A549 treated with AZD2906 at 1 μM for 4 hours (cell line): ENCODE measurements around the gene PNKP. TPM values are rescaled to one million over a fixed set of nuclear protein-coding genes. Genes with fewer than 3 reads are reported as not detected.

Source experiments
- total RNA-seq: library from RNA; stranded (reverse); fragments of 200-300 nt; extraction: Qiagen RNA extraction; gene quantifications from 5 replicates; pipeline ENCODE4 v1.2.3, GENCODE V29; 2022

Gene PNKP
- 34.8 to 51.2 TPM (median 47.0 TPM) in 5 replicates for total RNA-seq

GRCh38 chr19:49866933-49867782 lies at the start of gene PNKP:
PNKP (minus strand) TSS chr19:49867576; CDS start chr19:49867204, 372 bp downstream.

GRCh38 chr19:49896863-49897621 lies 29.7 kb upstream of the PNKP start, which contains the start of gene IL4I1:
IL4I1 (minus strand) TSS chr19:49896887; CDS start chr19:49896160, 727 bp downstream.

GRCh38 chr19:49877020-49877878 lies 9.9 kb upstream of the PNKP start, which contains the start of the genes AKT1S1 and TBC1D17:
AKT1S1 (minus strand) TSS chr19:49877355; CDS start chr19:49873295, 4,060 bp downstream.
TBC1D17 (plus strand) TSS chr19:49877702; CDS start chr19:49877724, 22 bp downstream.

DNA sequence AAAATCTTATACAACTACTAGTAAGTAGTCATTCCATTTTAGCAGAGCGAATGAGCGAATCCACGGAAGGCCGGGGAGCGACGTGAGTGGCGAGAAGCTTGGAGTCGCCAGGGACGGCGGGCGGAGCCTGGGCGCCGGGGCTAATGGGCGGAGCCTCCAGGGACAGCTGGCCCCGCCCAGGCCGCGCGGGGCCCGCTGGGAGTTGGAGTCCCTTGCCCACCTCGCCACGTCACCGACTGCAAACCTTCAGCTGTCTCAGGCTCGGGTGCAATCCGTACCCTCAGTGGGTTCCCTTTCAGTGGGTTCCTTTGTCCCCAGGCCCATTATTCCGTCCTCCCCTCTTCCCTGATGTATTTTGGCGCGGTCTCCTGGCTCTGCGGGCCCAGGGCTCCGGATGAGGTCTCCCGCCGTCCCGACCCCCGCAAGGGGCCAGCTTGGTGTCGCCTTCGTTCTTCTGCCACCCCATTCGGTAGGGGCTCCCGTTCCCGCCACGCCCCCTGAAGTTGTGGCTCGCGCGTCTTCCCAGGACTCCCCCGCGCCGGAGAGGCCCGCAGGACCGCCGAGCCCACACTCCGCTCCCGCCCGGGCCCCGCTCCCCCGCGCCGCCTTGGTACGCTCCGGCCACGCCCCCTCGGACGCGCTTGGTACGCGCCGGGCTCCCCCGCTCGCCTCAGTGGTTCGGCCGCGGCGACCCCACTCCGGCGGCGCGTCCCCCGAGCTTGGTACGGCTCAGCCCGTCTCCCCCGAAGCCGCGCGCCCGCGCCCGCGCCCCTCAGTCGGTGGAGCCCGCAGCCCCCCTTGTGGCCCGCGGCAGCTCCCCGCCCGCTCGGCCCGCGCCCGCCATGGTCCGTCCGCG lies 16.7 kb downstream of the PNKP start, which contains the start of gene PTOV1:
TSS of gene PTOV1 (plus strand) at position 673 of the 856 bp plus-strand sequence.

GRCh38 chr19:49817964-49818648 lies 49.3 kb downstream of the PNKP start, which contains the start of gene MED25:
MED25 (plus strand) TSS chr19:49818289; CDS start chr19:49818342, 53 bp downstream.

DNA sequence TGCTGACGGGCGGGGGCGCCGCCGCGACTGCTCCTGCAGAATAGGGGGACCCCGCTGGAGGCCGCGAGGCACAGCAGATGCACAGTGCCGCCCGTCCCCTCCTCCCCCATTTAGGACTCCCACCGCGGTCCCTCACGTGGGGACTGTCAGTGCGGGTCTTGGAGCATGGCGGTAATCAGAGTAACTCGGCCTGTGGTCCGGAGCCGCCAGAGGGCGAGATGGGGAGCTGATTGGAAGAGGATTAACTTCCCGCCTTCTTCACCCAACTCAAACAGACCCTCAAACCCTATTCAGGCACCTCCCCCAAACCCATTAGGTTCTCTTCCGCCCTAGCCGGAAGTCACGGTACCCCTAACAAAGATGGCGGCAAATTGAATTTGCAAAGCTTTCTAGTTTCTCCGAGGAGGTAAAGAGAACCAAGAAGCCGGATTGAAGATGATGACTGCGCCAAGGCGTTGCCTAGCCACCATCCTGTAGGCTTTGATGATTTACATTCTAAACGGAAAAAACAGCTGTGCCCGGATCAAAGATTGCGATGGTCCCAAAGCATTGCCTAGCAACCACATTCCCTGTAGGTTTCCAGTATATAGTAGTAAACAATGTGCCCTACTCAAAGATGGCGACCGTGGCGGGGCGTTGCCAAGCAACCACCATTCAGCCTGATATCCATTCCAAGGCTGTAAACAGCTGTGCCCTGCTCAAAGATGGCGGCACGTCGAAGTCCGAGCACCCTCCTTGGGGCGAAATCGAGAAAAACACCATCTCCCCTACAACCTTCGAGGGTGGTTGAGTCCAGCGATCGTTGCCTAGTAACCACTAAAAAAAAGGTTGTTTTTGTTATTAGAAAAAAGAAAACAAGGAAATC lies 54.1 kb downstream of the PNKP start, which contains the start of gene FUZ:
TSS of gene FUZ (minus strand) at position 296 of the 865 bp plus-strand sequence. CDS start at position 110, 186 bp downstream.

Other genes with a start within 250 kb of the PNKP start
- 105 to 173 TPM (median 169 TPM) in 5 replicates for gene RRAS, start 227.4 kb downstream of the PNKP start, total RNA-seq
- gene SCAF1, start 225.4 kb downstream of the PNKP start, total RNA-seq, result 50.8 to 69.8 TPM (median 67.0 TPM) in 5 replicates
- 83.6 to 102 TPM (median 97.5 TPM) in 5 replicates for gene IRF3, start 201.7 kb downstream of the PNKP start, total RNA-seq
- gene BCL2L12, start 201.6 kb downstream of the PNKP start, total RNA-seq, result 57.1 to 73.6 TPM (median 72.4 TPM) in 5 replicates
- 403 to 431 TPM (median 410 TPM) in 5 replicates for gene PRMT1, start 190.3 kb downstream of the PNKP start, total RNA-seq
- gene ADM5, start 178.0 kb downstream of the PNKP start, total RNA-seq, result 2.9 to 5.7 TPM (median 5.0 TPM) in 5 replicates
- gene CPT1C, start 176.5 kb downstream of the PNKP start, total RNA-seq, result 9.8 to 15.7 TPM (median 12.9 TPM) in 5 replicates
- gene TSKS, start 104.3 kb downstream of the PNKP start, total RNA-seq, result not detected in 5 replicates
- gene AP2A1, start 100.6 kb downstream of the PNKP start, total RNA-seq, result 45.0 to 59.7 TPM (median 55.3 TPM) in 5 replicates
- 14.8 to 15.7 TPM (median 15.3 TPM) in 5 replicates for gene FUZ, start 54.3 kb downstream of the PNKP start, total RNA-seq
- gene MED25, start 49.3 kb downstream of the PNKP start, total RNA-seq, result 50.2 to 70.6 TPM (median 70.4 TPM) in 5 replicates
- gene PTOV1, start 16.4 kb downstream of the PNKP start, total RNA-seq, result 105 to 154 TPM (median 149 TPM) in 5 replicates
- gene AKT1S1, start 9.8 kb upstream of the PNKP start, total RNA-seq, result 68.1 to 118 TPM (median 112 TPM) in 5 replicates
- gene TBC1D17, start 10.1 kb upstream of the PNKP start, total RNA-seq, result 19.9 to 22.5 TPM (median 21.7 TPM) in 5 replicates
- gene IL4I1, start 29.3 kb upstream of the PNKP start, total RNA-seq, result 0.74 to 0.86 TPM (median 0.79 TPM) in 5 replicates
- gene ATF5, start 61.6 kb upstream of the PNKP start, total RNA-seq, result 46.4 to 52.5 TPM (median 47.7 TPM) in 5 replicates
- gene NUP62, start 61.9 kb upstream of the PNKP start, total RNA-seq, result 75.7 to 88.4 TPM (median 84.1 TPM) in 5 replicates
- 0.09 to 0.17 TPM (median 0.09 TPM) in 5 replicates for gene SIGLEC11, start 93.6 kb upstream of the PNKP start, total RNA-seq
- gene VRK3, start 157.8 kb upstream of the PNKP start, total RNA-seq, result 37.6 to 39.0 TPM (median 38.3 TPM) in 5 replicates
- gene ZNF473, start 158.4 kb upstream of the PNKP start, total RNA-seq, result 7.5 to 10.3 TPM (median 9.5 TPM) in 5 replicates